A204.1 (cell line): ENCODE results near the gene PRKCE.
"Not testable (repeated sequence)": the region's sequence is repeated elsewhere in the genome, so short reads cannot be mapped to it uniquely, and the experiment has no call there.

ENCODE experiments used
- FAIRE-seq: peaks from 2 replicates; lab custom pipeline; 2012; peaks lifted over from hg19 to GRCh38; lab: Jason Lieb, UNC

PRKCE gene

GRCh38 chr2:45864121-45864520 lies 212.6 kb downstream of the PRKCE start:
- FAIRE-seq: no peak

DNA sequence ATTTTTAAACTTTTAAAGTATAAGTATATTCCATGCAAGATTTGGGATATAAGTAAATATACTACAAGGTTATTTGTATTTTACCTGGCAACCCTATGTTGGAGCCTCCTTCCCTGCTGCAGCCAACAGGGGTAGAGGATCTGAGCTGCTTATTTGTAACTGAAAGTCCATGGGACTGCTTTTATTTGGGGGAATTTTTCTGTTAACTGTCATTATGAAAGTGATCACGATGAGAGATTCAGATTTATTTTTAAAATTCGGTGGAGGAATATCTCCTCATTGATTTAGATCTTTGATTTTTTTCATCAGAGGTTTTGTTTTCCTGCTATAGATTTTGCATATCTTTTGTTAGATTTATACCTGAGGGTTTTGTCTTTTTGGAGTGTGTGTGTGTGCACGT lies 215.9 kb downstream of the PRKCE start:
- no peak for FAIRE-seq

DNA sequence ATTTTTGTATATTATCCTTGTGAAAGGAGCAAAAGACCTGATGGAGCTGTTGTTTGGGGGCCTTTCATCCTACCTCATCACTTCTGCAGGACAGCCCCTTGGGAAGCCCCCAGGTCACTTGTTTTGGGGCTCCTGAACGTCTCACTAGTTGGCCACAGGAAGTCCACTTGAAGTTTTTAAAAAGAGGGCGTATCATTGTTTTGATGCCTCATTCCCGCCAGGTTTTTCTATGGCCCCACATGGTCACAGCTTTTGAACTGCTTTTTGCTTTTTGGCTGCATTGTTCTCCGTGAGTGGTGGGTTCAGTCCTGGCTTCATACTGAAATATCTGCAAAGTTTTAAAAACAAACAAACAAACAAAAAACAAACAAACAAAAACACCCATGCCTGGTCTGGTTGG lies 216.3 kb downstream of the PRKCE start:
- FAIRE-seq: no peak

GRCh38 chr2:45869165-45869501 lies 217.7 kb downstream of the PRKCE start:
- FAIRE-seq: no peak

DNA sequence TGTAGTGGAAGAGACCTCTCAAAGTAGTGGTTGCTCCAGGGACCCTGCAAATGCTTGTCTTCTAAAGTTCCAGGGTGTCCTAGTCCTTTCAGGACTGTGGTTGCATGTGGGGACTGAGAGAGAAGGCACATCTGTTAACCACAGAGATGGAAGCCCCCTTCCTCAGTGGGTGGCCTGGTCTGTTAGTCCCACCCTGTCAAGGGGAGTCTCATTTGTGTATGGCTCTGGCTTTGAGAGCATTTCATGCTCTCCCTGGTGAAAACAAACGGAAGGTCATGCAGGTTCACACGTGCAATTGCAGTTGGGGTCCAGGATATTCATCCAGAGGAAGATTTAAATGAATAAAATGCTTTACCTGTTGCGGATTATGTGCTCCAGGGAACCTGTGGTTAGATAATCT lies 219.6 kb downstream of the PRKCE start:
- no peak for FAIRE-seq

GRCh38 chr2:45871541-45871940 lies 220.1 kb downstream of the PRKCE start:
- no peak for FAIRE-seq

GRCh38 chr2:45872211-45872610 lies 220.7 kb downstream of the PRKCE start:
- FAIRE-seq: no peak

GRCh38 chr2:45874344-45874743 lies 222.9 kb downstream of the PRKCE start:
- no peak for FAIRE-seq

- FAIRE-seq: no peak
These were observed 225.1 kb downstream of the PRKCE start for GRCh38 chr2:45876611-45877010.

GRCh38 chr2:45879406-45879805 lies 227.9 kb downstream of the PRKCE start:
- no peak for FAIRE-seq

GRCh38 chr2:45879936-45880335 lies 228.5 kb downstream of the PRKCE start:
- FAIRE-seq: no peak

DNA sequence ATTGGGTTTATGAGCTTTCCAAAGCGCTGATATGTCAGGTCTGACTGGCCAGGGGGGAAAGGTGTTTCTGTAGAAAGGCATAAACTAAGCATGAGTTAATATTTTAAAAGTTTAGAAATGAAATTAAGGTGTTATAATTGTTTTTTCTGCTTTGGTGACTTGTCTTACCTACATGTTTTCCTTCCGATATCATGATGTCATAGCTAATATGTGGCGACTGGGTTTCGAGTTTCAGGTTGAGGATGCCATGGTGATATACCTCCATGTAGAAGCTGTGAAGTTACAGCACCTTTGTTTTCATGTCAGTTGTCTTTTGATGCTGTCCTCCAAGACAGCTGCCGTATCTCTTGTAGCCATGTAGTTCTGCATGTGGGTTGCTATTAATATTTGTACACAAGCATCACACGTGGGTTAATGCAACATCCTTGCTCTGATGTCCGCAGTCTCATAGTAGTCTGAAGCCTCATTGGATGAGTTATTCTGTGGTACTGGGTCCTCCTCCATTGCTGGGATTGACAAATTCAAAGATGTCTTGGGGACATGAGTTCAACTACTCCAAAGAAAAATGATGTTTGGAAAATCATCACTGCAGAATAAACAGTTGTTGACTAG lies 230.6 kb downstream of the PRKCE start:
- FAIRE-seq: no peak

DNA sequence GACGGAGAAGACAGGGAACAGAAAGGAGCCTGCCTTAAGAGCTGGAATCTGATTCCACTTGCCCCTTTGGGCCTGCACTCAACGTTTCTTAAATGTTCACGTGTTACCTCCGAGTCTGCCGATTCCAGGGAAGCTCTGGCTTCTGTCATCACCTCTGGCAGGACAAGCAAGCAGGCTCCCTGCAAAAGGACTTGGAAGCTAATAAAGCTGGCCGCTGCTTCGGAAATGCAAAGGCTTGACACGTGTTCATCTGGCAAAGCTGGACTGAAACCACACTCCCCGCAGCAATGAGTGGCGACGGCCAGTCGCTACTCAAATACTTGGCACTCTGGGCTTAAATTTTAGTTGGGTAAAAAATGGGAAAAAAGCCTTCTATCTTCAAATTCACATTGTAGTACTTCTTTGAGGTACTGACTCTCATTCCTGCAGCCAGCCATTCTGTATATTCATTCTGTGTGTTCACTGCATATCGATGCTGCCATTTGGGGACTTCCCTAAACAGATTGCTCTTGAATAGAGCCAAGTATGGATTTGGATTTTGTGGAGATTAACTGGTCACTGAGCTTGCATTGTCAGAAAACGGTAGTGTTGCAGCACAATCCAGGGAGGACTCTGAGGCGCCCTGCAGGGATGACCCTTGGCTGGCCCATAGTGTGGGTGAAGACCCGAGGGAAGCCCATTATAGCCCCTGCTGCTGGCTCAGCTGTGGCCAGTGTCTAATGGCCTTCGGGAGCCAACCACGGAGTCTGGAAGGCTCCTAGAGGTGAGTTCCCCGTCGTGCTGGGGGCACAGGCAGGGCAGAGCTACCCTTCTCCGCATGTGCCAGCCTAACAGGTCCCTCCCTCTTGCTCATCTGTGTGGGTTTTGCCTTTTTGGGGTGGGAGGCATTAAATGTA lies 231.5 kb downstream of the PRKCE start:
- FAIRE-seq: no peak

DNA sequence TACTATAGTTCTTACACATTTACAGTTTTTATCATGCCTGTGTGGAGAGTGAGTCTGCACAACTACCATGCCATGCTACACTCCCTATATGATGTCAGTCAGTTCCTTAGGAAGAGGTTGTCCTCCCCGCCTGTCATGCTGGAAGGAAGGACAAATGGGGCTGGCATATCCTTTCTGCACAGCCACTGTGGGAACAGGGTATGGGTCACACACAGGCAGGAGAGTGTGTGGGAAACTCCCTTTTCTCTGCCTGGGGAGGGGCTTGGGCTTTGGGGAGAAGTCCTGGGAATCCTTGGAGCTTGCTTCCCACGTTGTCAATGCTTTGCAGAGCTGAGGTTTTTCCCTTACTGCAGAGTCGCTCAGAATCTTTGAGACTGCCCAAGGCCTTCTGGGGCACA lies 232.1 kb downstream of the PRKCE start:
- no peak for FAIRE-seq

DNA sequence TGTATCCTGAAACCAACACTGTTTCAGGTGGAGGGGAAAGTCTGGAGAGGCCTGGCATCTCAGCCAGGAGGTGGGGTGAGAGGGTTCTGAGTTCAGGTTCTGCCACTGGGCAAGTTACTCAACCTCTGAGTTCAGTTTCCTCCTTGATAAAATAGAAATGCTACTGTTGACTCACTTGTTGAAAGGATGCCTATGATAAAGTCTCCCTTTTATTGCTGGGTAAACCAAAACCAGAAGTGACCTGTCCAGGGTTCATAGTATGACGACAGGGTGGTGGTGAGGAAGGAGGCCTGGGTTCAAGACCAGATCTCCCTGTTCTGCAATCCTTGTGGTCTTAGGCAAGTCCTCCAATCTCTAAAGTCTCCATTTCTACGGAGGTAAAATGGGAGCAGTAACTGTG lies 232.7 kb downstream of the PRKCE start:
- FAIRE-seq: no peak

DNA sequence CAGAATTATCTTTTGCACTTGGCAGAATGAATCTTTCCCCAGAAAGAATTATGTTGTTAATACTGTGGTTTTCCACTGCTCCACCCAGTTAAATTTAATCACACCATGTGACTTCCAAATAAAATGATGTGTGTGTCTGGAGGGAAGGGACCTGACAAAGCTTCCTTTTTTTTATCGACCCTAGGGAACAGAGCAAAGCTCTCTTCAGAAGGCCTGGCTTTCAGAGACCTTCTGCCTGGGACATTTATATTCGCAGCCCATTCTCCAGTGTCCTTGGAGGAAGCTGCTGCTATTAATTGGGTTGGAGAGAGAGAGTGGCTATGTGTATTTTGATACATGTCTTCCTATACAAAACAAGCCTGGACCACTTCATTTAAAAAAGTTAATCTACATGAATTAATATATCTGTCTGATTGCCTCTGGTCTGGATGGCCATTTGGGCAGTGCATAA lies 233.7 kb downstream of the PRKCE start:
- no peak for FAIRE-seq

DNA sequence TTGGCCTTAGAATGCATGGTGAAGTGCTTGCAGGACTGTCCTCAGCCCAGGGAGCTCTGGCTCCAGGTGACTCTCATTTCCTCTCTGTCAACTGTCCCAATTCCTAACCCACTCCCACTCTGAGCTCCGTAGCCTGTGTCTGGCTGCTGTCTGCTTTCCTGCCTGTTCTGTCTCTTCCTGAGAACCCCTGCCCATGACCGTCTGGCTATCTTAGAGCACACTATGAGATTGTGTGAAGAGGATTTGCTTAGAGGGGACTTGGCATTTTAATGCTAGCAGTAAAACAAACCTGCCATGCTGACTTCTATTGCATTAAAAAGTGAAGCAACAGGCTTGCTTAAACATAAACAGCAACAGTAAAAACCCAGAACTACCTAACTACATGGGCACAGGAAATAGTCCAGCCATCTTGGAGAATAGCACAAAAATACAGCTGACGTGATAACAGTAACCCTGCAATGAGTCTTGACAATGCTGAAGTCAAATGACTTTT lies 234.7 kb downstream of the PRKCE start:
- FAIRE-seq: no peak

- FAIRE-seq: no peak
These were observed 236.7 kb downstream of the PRKCE start for GRCh38 chr2:45888167-45888566.

DNA sequence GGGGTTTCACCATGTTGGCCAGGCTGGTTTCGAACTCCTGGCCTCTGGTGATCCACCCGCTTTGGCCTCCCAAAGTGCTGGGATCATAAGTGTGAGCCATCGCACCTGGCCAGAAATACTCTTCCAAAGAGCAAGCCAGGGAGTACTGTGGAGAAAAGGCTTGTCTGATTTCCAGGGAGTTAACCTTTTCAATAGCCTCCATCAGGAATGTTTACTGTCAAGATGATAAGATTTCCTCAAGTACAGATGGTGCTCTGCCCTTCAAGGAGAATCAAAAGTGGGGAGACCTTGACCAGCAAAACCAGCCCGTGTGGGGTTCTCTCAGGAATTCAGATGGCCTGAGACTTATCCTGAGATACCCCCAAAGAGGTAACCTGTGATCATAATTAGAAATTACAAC lies 237.2 kb downstream of the PRKCE start:
- no peak for FAIRE-seq

GRCh38 chr2:45889053-45889452 lies 237.6 kb downstream of the PRKCE start:
- FAIRE-seq: no peak

DNA sequence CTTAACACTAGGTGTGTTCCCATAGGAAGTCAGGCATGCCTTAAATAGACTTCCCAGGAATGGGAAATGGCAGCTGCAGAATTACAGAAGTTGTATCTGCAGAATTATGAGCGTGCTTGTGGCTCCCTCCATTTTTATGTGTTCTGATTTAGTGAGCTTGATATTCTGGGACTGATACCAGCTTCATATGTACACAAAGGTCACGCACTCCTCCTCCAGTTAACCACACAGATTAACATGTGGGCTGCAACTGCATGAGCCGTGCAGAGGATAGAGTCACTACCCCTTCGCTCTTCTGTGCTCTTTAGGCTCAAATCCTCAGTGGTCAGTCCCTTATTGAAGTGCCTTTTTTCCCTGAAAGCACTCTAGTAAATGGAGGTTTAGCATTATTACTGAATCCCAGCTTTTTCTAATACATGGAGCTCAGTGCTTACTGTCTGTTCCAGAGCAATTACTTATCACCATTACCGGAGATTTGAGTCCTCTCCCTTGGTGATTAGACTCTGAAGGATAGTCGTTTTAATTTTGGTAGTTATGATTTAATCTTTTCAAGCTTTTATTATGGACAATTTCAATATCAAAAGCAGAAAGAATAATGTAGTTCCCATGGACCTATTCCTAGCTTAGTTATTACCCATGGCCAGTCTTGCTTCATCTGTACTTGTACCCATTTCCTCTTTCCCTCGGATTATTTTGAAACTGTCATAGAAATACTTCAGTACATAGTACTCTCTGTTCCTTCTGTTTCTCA lies 238.3 kb downstream of the PRKCE start:
- FAIRE-seq: no peak

GRCh38 chr2:45890371-45890646 lies 238.8 kb downstream of the PRKCE start:
- not testable (repeated sequence) for FAIRE-seq

- FAIRE-seq: no peak
These were observed 239.3 kb downstream of the PRKCE start for GRCh38 chr2:45890819-45891218.
